Spleen (tissue), 7 donors: ENCODE results near the gene PNCK.

Experiments
- CTCF ChIP-seq, 11 experiments: fragments of 200-600 bp in 7 of 11; fragments of 450-650 bp in 4 of 11; sonication (generic) in 4 of 11; IDR thresholded peaks in 8 of 11; conservative IDR thresholded peaks in 3 of 11; 1 replicate in 7 of 11; 2 replicates in 4 of 11; pipeline versions ENCODE4 v1.4.0 to v1.8.0; 2016 to 2021; ENCODE audit warnings: antibody characterized with exemption in 11 of 11, inconsistent platforms in 4 of 11, mild to moderate bottlenecking in 1 of 11
- POLR2AphosphoS5 ChIP-seq, 3 donors: sonication (generic); formaldehyde crosslinking; IDR thresholded peaks; one replicate each; pipeline ENCODE4 v1.5.1; 2017; ENCODE audit warnings: antibody characterized with exemption in 3 of 3
- donor health status: DM: no; HTN: no; CAD: no; lungs with moderate emphysema.
- donor health status: DM: no; HTN: no; CAD: no.
- donor health status: DM: no; HTN: no; CAD: no.

DNA sequence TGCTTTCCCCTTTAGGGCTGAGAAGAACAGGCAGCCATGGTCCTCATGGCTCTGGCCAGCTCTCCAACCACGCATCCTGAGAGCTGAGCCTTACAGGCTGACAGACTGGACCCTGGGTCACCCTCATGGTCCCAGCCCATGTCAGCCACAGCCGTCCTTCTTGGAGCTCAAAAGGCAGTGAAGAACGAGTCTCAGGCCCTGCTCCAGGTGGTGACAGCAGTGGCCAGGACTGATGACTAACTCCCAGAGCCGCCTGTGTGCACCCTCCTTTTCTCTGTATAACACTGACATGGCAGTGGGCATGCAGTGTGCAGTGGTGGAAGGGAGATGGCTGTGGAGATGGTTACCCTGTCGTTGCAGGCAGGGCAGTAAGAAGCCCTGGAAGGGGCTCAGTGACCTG, 36.9 kb downstream of the PNCK start:
- TF ChIP-seq CTCF (IDR thresholded peaks at IDR 0.05 in 8 of 11, conservative IDR thresholded peaks at IDR 0.05 in 3 of 11) (no peak), POLR2AphosphoS5 (IDR thresholded peaks at IDR 0.05) (no peak)
